ENCODE data around the gene TATDN2.

DNA sequence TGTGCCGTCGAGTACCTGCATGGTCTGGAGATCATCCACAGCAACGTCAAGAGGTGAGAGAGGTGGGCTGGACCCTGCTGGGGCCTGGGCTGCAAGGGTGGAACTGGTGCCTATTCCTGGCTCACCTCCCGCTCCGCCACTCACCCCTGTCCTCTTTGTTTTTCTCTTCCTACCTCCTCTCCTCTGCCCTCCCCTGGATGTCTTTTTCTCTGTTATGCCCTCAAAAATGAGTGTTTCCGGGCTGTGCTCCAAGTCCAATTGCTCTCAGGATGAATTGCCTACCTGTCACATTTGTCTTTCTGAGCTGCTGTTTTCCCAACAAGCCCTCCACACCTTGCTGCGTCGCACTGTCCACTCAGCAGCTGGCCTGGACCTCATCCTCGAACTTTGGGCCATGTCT, 28.5 kb upstream of the TATDN2 start:
- TF ChIP-seq, protein P1, sequence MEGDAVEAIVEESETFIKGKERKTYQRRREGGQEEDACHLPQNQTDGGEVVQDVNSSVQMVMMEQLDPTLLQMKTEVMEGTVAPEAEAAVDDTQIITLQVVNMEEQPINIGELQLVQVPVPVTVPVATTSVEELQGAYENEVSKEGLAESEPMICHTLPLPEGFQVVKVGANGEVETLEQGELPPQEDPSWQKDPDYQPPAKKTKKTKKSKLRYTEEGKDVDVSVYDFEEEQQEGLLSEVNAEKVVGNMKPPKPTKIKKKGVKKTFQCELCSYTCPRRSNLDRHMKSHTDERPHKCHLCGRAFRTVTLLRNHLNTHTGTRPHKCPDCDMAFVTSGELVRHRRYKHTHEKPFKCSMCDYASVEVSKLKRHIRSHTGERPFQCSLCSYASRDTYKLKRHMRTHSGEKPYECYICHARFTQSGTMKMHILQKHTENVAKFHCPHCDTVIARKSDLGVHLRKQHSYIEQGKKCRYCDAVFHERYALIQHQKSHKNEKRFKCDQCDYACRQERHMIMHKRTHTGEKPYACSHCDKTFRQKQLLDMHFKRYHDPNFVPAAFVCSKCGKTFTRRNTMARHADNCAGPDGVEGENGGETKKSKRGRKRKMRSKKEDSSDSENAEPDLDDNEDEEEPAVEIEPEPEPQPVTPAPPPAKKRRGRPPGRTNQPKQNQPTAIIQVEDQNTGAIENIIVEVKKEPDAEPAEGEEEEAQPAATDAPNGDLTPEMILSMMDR (conservative IDR thresholded peaks at IDR 0.05; ENCODE audit: low read length) = no peak
- TF ChIP-seq EZH2phosphoT487 (IDR thresholded peaks at IDR 0.05; ENCODE audit: borderline replicate concordance, low read depth, low read length) = no peak
